AG10803 (cell line): ENCODE measurements around the gene GSE1.

Experiments used
- DNase-seq: peaks from one replicate; pipeline ENCODE4 v3.0.0; 2010; ENCODE audit warnings: low read depth
- H3K4me3 ChIP-seq: 2 replicates; pipeline ENCODE4 v1.5.1; 2011; ENCODE audit warnings: mild to moderate bottlenecking, low read length, control low read depth
- CTCF ChIP-seq: conservative IDR thresholded peaks from 2 replicates; pipeline ENCODE4 v1.5.1; 2011; ENCODE audit warnings: mild to moderate bottlenecking, low read length, control low read depth, inconsistent platforms

Gene GSE1

DNA sequence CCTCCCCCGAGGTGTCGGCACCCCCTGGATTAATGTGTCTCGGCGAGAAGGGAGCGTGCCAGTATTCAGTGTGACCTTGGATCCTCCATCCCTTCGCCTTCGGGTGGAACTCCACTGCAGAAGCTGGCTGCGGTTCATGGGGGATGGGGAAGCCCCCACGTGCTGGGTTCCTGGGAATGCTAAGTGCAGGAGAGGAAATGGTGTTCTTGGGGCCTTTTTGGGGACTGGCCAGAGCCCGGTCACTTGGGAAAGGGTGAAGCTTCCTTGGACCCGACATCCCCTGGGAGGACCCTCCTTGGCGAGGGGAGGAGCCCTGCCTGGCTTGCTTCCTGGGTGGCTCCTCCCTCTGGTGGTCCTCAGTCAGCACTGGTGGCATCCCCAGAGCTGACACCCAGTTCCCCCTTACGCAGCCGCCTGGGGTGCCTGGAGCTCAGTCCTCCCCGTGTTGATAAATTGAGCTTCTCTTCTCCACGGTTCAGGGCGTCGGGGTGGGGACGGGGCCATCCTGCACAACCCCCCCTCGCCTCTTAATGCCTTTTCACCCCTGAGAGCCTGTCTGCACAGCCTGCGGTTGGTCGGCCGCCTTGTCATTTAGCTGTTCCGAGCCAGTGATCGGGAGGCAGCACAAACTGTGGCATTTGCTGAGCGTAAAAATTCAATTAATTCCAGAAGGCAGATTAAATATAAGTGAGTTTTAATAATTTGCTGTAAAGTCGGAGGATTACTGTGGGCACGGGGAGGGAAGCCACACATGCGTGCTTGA lies 30.7 kb upstream of the GSE1 start:
- TF ChIP-seq CTCF = no peak
- H3K4me3 ChIP-seq = peak overlapping the region; percentile 40
- DNase-seq = peak; percentile 53

GRCh38 chr16:85583491-85584181 lies 29.5 kb upstream of the GSE1 start:
- DNase-seq = peak; percentile 91
- TF ChIP-seq CTCF = no peak
- H3K4me3 ChIP-seq = no peak overlapping the region

- no peak for TF ChIP-seq CTCF
- DNase-seq = no peak
- H3K4me3 ChIP-seq = no peak overlapping the region
These were observed 28.9 kb upstream of the GSE1 start for GRCh38 chr16:85584267-85584666.

- no peak for TF ChIP-seq CTCF
- DNase-seq = no peak
- no peak overlapping the region for H3K4me3 ChIP-seq
These were observed 28.3 kb upstream of the GSE1 start for GRCh38 chr16:85584819-85585282.

DNA sequence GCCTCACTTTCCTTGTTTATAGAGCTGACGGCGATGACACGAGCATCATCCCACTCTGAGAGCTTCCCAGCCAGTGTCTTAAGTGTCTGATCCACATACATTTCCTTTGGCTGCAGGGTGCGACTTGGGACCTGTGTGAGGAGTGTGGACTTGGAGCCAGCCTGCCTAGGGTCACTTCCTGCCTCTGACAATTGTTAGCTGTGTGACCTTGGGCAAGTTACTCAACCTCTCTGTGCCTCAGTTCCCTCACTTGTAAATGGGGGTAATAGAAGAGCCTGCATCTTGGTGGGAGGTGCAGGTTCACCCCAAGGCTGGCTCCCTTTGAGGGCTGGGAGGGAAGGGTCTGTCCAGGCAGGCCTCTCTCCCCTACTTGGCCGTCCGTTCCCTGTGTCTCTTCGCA lies 27.4 kb upstream of the GSE1 start:
- TF ChIP-seq CTCF = no peak
- no peak overlapping the region for H3K4me3 ChIP-seq
- DNase-seq = no peak

- TF ChIP-seq CTCF = no peak
- peak; percentile 64 for DNase-seq
- H3K4me3 ChIP-seq = no peak overlapping the region
These were observed 26.6 kb upstream of the GSE1 start for GRCh38 chr16:85586380-85587104.
